Keratinocyte (primary cell): ENCODE results near the gene CCNY. TPM values are rescaled to one million over a fixed set of nuclear protein-coding genes. Genes with fewer than 3 reads are reported as not detected.

Experiments
- DNase-seq: peaks from one replicate; pipeline ENCODE4 v3.0.0-alpha.2; 2011; ENCODE audit warnings: low read depth, missing footprints, low spot score
- FAIRE-seq: peaks from 2 replicates; lab custom pipeline; 2011; peaks lifted over from hg19 to GRCh38; lab: Jason Lieb, UNC
- H2AFZ ChIP-seq: 2 replicates; pipeline ENCODE4 v1.6.0; 2012; ENCODE audit warnings: low read length, control low read depth, inconsistent platforms; ENCODE audit not compliant: control insufficient read depth
- H3K27ac ChIP-seq: 2 replicates; pipeline ENCODE4 v1.5.1; 2011; ENCODE audit warnings: low read length; ENCODE audit not compliant: control insufficient read depth, insufficient read depth
- H3K27me3 ChIP-seq: 3 replicates; pipeline ENCODE4 v1.6.0; 2011; ENCODE audit warnings: low read length; ENCODE audit not compliant: control insufficient read depth, insufficient read depth; ENCODE audit errors: extremely low read depth
- H3K36me3 ChIP-seq, 2 experiments: 2 replicates in 1 of 2; 3 replicates in 1 of 2; pipeline ENCODE4 v1.5.1; 2011; ENCODE audit warnings: low read length in 2 of 2, mild to moderate bottlenecking in 1 of 2; ENCODE audit not compliant: control insufficient read depth in 2 of 2, insufficient read depth in 2 of 2; ENCODE audit errors: extremely low read depth in 1 of 2
- H3K4me1 ChIP-seq: 3 replicates; pipeline ENCODE4 v1.5.1; 2011; ENCODE audit warnings: low read length; ENCODE audit not compliant: control insufficient read depth, insufficient read depth; ENCODE audit errors: extremely low read depth
- H3K4me2 ChIP-seq: 3 replicates; pipeline ENCODE4 v1.6.0; 2011; ENCODE audit warnings: low read depth, low read length; ENCODE audit not compliant: control insufficient read depth, insufficient read depth; ENCODE audit errors: extremely low read depth
- H3K4me3 ChIP-seq, 3 experiments: fragments of 200-600 bp in 1 of 3; sonication (generic) in 1 of 3; 2 replicates in 2 of 3; 3 replicates in 1 of 3; pipeline ENCODE4 v1.5.1; 2011 to 2016; ENCODE audit warnings: low read length in 3 of 3, mild to moderate bottlenecking in 3 of 3, control low read depth in 2 of 3, inconsistent platforms in 1 of 3, low read depth in 1 of 3, mixed read lengths in 1 of 3, mixed run types in 1 of 3, moderate library complexity in 1 of 3; ENCODE audit not compliant: control insufficient read depth in 2 of 3, insufficient read depth in 2 of 3; ENCODE audit errors: extremely low read depth in 1 of 3
- H3K79me2 ChIP-seq: 2 replicates; pipeline ENCODE4 v1.6.0; 2012; ENCODE audit warnings: low read length; ENCODE audit not compliant: control insufficient read depth, insufficient read depth
- H3K9ac ChIP-seq: 3 replicates; pipeline ENCODE4 v1.6.0; 2011; ENCODE audit warnings: low read length; ENCODE audit not compliant: control insufficient read depth, insufficient read depth; ENCODE audit errors: extremely low read depth
- H3K9me1 ChIP-seq: 3 replicates; pipeline ENCODE4 v1.6.0; 2011; ENCODE audit warnings: low read length; ENCODE audit not compliant: control insufficient read depth, insufficient read depth; ENCODE audit errors: extremely low read depth
- H3K9me3 ChIP-seq: 2 replicates; pipeline ENCODE4 v1.5.1; 2012; ENCODE audit warnings: low read depth, low read length; ENCODE audit not compliant: control insufficient read depth
- H4K20me1 ChIP-seq: 3 replicates; pipeline ENCODE4 v1.6.0; 2011; ENCODE audit warnings: low read length; ENCODE audit not compliant: control insufficient read depth, insufficient read depth; ENCODE audit errors: extremely low read depth
- CTCF ChIP-seq, 3 experiments: IDR thresholded peaks in 1 of 3; conservative IDR thresholded peaks in 1 of 3; optimal IDR thresholded peaks in 1 of 3; 2 replicates in 2 of 3; 3 replicates in 1 of 3; pipeline versions ENCODE3 to v1.5.1; 2011; ENCODE audit warnings: low read length in 3 of 3, mild to moderate bottlenecking in 3 of 3, moderate library complexity in 2 of 3, control low read depth in 1 of 3, inconsistent platforms in 1 of 3; ENCODE audit not compliant: insufficient read depth in 2 of 3; ENCODE audit errors: extremely low read depth in 1 of 3
- EZH2 ChIP-seq: IDR thresholded peaks from one replicate; pipeline ENCODE4 v1.6.1; 2012; ENCODE audit warnings: inconsistent platforms, mild to moderate bottlenecking, low read length, moderate library complexity
- dilution Hi-C: fragments of 300-500 bp; cut with MboI; formaldehyde crosslinking; loops from one replicate; pipeline ENCODE4 v1.7.0; 2020; ENCODE audit warnings: low sequenced_read_pairs; ENCODE audit not compliant: extremely low pct_ligation_motif_present
- polyA plus RNA-seq, 5 experiments: library from polyadenylated mRNA; depleted of rRNA in 3 of 5; stranded (reverse) in 3 of 5; stranded (forward) in 1 of 5; unstranded in 1 of 5; fragments of >200 nt; gene quantifications; 1 replicate in 1 of 5; 2 replicates in 3 of 5; 3 replicates in 1 of 5; pipeline versions ENCODE4 v1.2.1 to v1.2.3, GENCODE V29; 2011 to 2012; ENCODE audit warnings: missing spikeins in 2 of 5, low read depth in 1 of 5, low replicate concordance in 1 of 5

The CCNY gene
- polyA plus RNA-seq, 1 donor (not counting 4 experiments of a cell fraction or from before 2014, with no cell fraction given) = 58.9 TPM

GRCh38 chr10:35420827-35421552, 84.7 kb downstream of the CCNY start:
- Histone ChIP-seq H3K9me1 (no peaks in the 10 kb centered on the region), H3K9me3 (no peaks in the 10 kb centered on the region), H3K79me2 (peaks cover 75% of the 10 kb centered on the region), H3K36me3 (peaks cover 0 to 4% of the 10 kb centered on the region in 2 experiments), H3K4me3 (peak overlapping the region in 2 of 3 experiments; percentile 28 to 45), H3K4me1 (peaks cover 62% of the 10 kb centered on the region), H4K20me1 (no peaks in the 10 kb centered on the region), H2AFZ (no peak overlapping the region), H3K4me2 (peak overlapping the region; percentile 74), H3K27ac (peak overlapping the region; percentile 77), H3K27me3 (no peaks in the 10 kb centered on the region), H3K9ac (peak overlapping the region; percentile 60)
- DNase-seq = no peak
- dilution Hi-C loops = no loop called here
- TF ChIP-seq EZH2 (no peak), CTCF (optimal IDR thresholded peaks at IDR 0.05 in 1 of 3, IDR thresholded peaks at IDR 0.05 in 1 of 3, conservative IDR thresholded peaks at IDR 0.05 in 1 of 3; ENCODE audit: extremely low read depth in 1 of 3, insufficient read depth in 2 of 3, low read length in 3 of 3) (no peak)
- FAIRE-seq = peak; percentile 55

GRCh38 chr10:35421553-35422178, 85.4 kb downstream of the CCNY start:
- peak overlapping the region; percentile 74 for H3K4me2 ChIP-seq
- no peaks in the 10 kb centered on the region for H4K20me1 ChIP-seq
- peaks cover 0 to 6% of the 10 kb centered on the region in 2 experiments for H3K36me3 ChIP-seq
- peaks cover 62% of the 10 kb centered on the region for H3K4me1 ChIP-seq
- H2AFZ ChIP-seq = no peak overlapping the region
- peak overlapping the region in 2 of 3 experiments; percentile 28 to 45 for H3K4me3 ChIP-seq
- TF ChIP-seq EZH2 (no peak), CTCF (optimal IDR thresholded peaks at IDR 0.05 in 1 of 3, IDR thresholded peaks at IDR 0.05 in 1 of 3, conservative IDR thresholded peaks at IDR 0.05 in 1 of 3; ENCODE audit: extremely low read depth in 1 of 3, insufficient read depth in 2 of 3, low read length in 3 of 3) (no peak)
- no peaks in the 10 kb centered on the region for H3K27me3 ChIP-seq
- H3K9ac ChIP-seq = peak overlapping the region; percentile 60
- dilution Hi-C loops = no loop called here
- FAIRE-seq (peak; percentile 98), DNase-seq (peak; percentile 26)
- H3K79me2 ChIP-seq = peaks cover 75% of the 10 kb centered on the region
- H3K9me3 ChIP-seq = no peaks in the 10 kb centered on the region
- H3K9me1 ChIP-seq = no peaks in the 10 kb centered on the region
- H3K27ac ChIP-seq = peak overlapping the region; percentile 77
